Bronchial epithelial cell (primary cell): ENCODE data around the gene MRPL14. TPM values are rescaled to one million over a fixed set of nuclear protein-coding genes. Genes with fewer than 3 reads are reported as not detected.
A peak's percentile ranks its signal among the peaks of the same experiment; 100 is the strongest.

Source experiments
- DNase-seq: peaks from one replicate; pipeline ENCODE4 v3.0.0-alpha.2; 2010; ENCODE audit warnings: low read depth
- FAIRE-seq: peaks from 2 replicates; lab custom pipeline; 2011; peaks lifted over from hg19 to GRCh38; lab: Jason Lieb, UNC
- H3K27me3 ChIP-seq: 2 replicates; pipeline ENCODE4 v1.5.1; 2011; ENCODE audit warnings: low read length; ENCODE audit not compliant: control insufficient read depth, insufficient read depth
- H3K36me3 ChIP-seq: 2 replicates; pipeline ENCODE4 v1.5.1; 2011; ENCODE audit warnings: low read length; ENCODE audit not compliant: control insufficient read depth, insufficient read depth
- H3K4me3 ChIP-seq: 2 replicates; pipeline ENCODE4 v1.5.1; 2011; ENCODE audit warnings: mild to moderate bottlenecking, low read depth, low read length, control low read depth
- total RNA-seq: library from RNA; depleted of rRNA; stranded (reverse); fragments of >200 nt; gene quantifications from 2 replicates; pipeline ENCODE4 v1.2.1, GENCODE V29; 2014
- TF ChIP-seq, protein P1 (sequence below): IDR thresholded peaks from 2 replicates; pipeline ENCODE4 v1.5.1; 2011; ENCODE audit warnings: mild to moderate bottlenecking, moderate library complexity, low read length, control low read depth, inconsistent platforms; ENCODE audit not compliant: insufficient read depth, severe bottlenecking

Gene MRPL14
- 66.3 and 90.0 TPM in 2 replicates for total RNA-seq

DNA sequence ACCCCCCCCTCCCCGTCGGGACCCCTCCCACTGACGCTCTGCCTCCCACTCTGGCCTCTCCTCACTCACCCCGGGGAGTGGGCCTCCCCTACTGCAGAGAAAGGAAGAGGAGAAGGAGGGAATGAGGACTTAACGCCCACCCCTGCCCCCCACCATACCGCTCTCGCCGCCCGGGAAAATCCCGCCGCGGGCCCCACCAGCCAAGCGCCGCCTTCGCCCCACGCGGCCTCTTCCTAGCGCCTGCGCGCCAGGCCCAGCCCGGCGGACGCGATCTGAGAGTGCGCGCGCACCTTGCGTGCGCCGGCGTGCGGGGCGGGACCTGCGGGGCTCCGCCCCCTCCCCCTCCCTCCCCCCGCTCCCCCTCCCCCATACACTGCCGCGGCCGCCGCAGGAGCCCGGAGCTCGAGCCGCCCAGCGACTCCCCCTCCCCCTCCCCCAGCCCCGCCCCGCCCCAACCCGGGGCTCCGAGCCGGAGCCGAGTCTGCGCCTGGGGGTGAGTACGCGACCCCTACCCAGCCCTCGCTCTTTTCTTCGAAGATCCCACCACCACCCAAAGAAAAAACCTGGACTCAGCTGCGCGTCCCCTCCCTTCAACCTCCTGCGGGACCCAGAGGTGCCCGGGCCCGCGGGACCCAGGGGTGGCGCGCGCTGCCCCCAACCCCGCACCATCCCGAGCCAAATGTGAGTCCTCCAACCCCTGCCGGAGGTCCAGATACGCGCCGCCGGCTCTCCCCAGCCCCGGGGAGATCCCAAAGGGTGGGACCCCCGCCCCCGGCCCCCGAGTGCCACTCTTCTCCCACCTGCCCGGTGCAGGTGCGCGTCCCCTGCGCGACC lies at the start of gene MRPL14, which contains the start of gene TMEM63B:
MRPL14 (minus strand) TSS at position 267 of the 834 bp plus-strand sequence. CDS start 10,841 bp downstream, outside the sequence.
TMEM63B (plus strand) TSS at position 369 of the 834 bp plus-strand sequence. CDS start 7,031 bp downstream, outside the sequence.
- TF ChIP-seq, protein P1, sequence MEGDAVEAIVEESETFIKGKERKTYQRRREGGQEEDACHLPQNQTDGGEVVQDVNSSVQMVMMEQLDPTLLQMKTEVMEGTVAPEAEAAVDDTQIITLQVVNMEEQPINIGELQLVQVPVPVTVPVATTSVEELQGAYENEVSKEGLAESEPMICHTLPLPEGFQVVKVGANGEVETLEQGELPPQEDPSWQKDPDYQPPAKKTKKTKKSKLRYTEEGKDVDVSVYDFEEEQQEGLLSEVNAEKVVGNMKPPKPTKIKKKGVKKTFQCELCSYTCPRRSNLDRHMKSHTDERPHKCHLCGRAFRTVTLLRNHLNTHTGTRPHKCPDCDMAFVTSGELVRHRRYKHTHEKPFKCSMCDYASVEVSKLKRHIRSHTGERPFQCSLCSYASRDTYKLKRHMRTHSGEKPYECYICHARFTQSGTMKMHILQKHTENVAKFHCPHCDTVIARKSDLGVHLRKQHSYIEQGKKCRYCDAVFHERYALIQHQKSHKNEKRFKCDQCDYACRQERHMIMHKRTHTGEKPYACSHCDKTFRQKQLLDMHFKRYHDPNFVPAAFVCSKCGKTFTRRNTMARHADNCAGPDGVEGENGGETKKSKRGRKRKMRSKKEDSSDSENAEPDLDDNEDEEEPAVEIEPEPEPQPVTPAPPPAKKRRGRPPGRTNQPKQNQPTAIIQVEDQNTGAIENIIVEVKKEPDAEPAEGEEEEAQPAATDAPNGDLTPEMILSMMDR: no peak
- FAIRE-seq (no peak), DNase-seq (peak; percentile 47)
- Histone ChIP-seq H3K36me3 (peaks cover 2% of the 10 kb centered on the region), H3K27me3 (no peaks in the 10 kb centered on the region), H3K4me3 (peak within 1 kb of the TSS; percentile 89)

DNA sequence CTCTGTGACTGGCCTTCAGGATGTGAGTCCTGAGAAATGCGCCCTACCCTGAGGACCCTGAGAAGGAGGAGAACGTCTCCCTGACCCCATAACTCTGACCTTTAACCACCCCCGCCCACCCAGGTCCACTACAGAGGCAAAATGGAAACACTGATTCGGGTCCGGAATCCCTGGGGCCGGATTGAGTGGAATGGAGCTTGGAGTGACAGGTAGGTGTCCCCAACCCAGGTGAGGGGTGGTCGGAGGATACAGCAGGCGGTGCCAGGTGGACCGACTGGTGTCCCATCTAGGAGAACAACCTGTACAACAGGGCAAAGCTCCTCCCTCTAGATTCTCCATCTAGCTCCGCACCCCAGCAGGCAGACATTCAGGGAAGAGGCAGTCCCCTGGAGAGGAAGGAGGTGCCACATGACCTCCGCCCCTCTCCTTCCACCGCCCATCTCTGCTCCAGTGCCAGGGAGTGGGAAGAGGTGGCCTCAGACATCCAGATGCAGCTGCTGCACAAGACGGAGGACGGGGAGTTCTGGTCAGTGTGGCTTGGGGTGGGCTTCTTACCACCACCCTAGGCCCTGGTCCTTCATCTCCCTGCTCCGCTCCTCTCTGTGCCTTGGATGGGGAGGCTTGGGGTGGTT lies 49.0 kb upstream of the MRPL14 start:
- TF ChIP-seq, protein P1: no peak
- no peaks in the 10 kb centered on the region for H3K36me3 ChIP-seq
- DNase-seq: no peak
- no peak overlapping the region for H3K4me3 ChIP-seq
- no peaks in the 10 kb centered on the region for H3K27me3 ChIP-seq
- FAIRE-seq: no peak

- DNase-seq: peak; percentile 60
- no peak for FAIRE-seq
- TF ChIP-seq, protein P1: peak; percentile 95
These were observed 45.7 kb upstream of the MRPL14 start for GRCh38 chr6:44172731-44173500.

GRCh38 chr6:44171899-44172546 lies 44.8 kb upstream of the MRPL14 start:
- Histone ChIP-seq H3K27me3 (no peaks in the 10 kb centered on the region), H3K36me3 (no peaks in the 10 kb centered on the region), H3K4me3 (no peak overlapping the region)
- DNase-seq (no peak), FAIRE-seq (no peak)
- TF ChIP-seq, protein P1: no peak

More at GRCh38 chr6:44172731-44173500, 45.7 kb upstream of the MRPL14 start:
- Histone ChIP-seq H3K36me3 (no peaks in the 10 kb centered on the region), H3K27me3 (no peaks in the 10 kb centered on the region), H3K4me3 (no peak overlapping the region)

GRCh38 chr6:44169886-44170570 lies 42.8 kb upstream of the MRPL14 start:
- DNase-seq: no peak

More at GRCh38 chr6:44169886-44170570, 42.8 kb upstream of the MRPL14 start:
- Histone ChIP-seq H3K4me3 (no peak overlapping the region), H3K36me3 (no peaks in the 10 kb centered on the region), H3K27me3 (no peaks in the 10 kb centered on the region)
- TF ChIP-seq, protein P1: no peak
- FAIRE-seq: no peak
